Heart left ventricle (tissue), 13 donors: ENCODE measurements around the gene AMBP.

ENCODE experiments used
- CTCF ChIP-seq, 12 donors: fragments of 200-600 bp; sonication (generic) in 4 of 12; IDR thresholded peaks; one replicate each; pipeline versions ENCODE4 v1.5.0 to v1.8.0; 2018 to 2022; ENCODE audit warnings: antibody characterized with exemption in 12 of 12, mild to moderate bottlenecking in 5 of 12
- POLR2A ChIP-seq, 2 donors: fragments of 450-650 bp; IDR thresholded peaks; one replicate each; pipeline ENCODE4 v1.6.1; 2017; ENCODE audit warnings: antibody characterized with exemption in 2 of 2, mild to moderate bottlenecking in 2 of 2, moderate library complexity in 2 of 2
- donor health status: ischemic (EF 13 %, LVEDD 7.1; RV severe dilation, severe dysfunction).
- donor health status: DM: no; HTN: yes; CAD: no.
- donor health status: DM: no; HTN: no; CAD: no.
- donor health status: ischemic (EF 25% LVEDD 6.9; RV normal size, moderate dysfunction).
- donor health status: ischemic (EF 25% LVEDD 5.7; RV mildly dilated, moderate dysfunction).
- donor health status: ischemic (EF 35%, LVEDD 5.7; RV mildly dilated, moderate dysfunction).
- donor health status: nonischemic (EF 11% LVEDD 7.7; RV severe dilation, severe dysfunction).
- donor health status: DM: yes; HTN: yes; CAD: no.
- donor health status: PGD.
- donor health status: ischemic (EF 29% LVEDD 5.4; RV normal size, mild dysfunction).
- donor health status: nonischemic (EF 23%, LVEDD 6.1; RV moderate dilation, normal function).

GRCh38 chr9:114069476-114070187 is 8.5 kb downstream of the AMBP start:
- TF ChIP-seq CTCF (IDR thresholded peaks at IDR 0.05) (no peak), POLR2A (IDR thresholded peaks at IDR 0.05) (no peak)
